ENCODE results near the gene LCN10. TPM values are rescaled to one million over a fixed set of nuclear protein-coding genes. Genes with fewer than 3 reads are reported as not detected.

Gene LCN10
- total and polyA plus RNA-seq, 10 of the 15 experiments (the other 5 are each of a cell fraction or from before 2014, with no cell fraction given): 0.06 to 1.3 (median 0.21) TPM; not detected in 1

GRCh38 chr9:136710543-136710942 lies 32.2 kb downstream of the LCN10 start (continued):
- TF ChIP-seq SKIL (IDR thresholded peaks at IDR 0.05; ENCODE audit: low read depth, poor library complexity, severe bottlenecking): no peak

- FAIRE-seq (no peak), ATAC-seq (no peak), DNase-seq (ENCODE audit: low read depth, low spot score) (no peak)
- ChIA-PET CTCF (no interaction called here), SMC1A (ENCODE audit: uncharacterized antibody, unreplicated experiment) (no interaction called here), RAD21 (ENCODE audit: unreplicated experiment) (no interaction called here), POLR2A (no interaction called here)
- Histone ChIP-seq H3K27ac (ENCODE audit: control insufficient read depth, insufficient read depth) (no peak overlapping the region), H3K79me2 (ENCODE audit: control insufficient read depth, insufficient read depth, low read length) (no peaks in the 10 kb centered on the region), H3K27me3 (replicated peaks in 1 of 2; ENCODE audit: control insufficient read depth in 2 of 2, insufficient read depth in 2 of 2, low read length in 1 of 2) (peaks cover 2 to 7% of the 10 kb centered on the region in 2 experiments; a peak in 3 of 4 replicates), H3K4me2 (ENCODE audit: control insufficient read depth, insufficient read depth) (no peak overlapping the region), H3K9ac (ENCODE audit: control insufficient read depth, insufficient read depth, low read length) (no peak overlapping the region), H4K20me1 (ENCODE audit: control insufficient read depth, insufficient read depth) (no peaks in the 10 kb centered on the region), H3K4me3 (no peak overlapping the region), H3K9me3 (replicated peaks; ENCODE audit: control insufficient read depth, insufficient read depth, low read length) (no peaks in the 10 kb centered on the region), H3K4me1 (ENCODE audit: control insufficient read depth, insufficient read depth, low read length) (no peaks in the 10 kb centered on the region), H2AFZ (ENCODE audit: control insufficient read depth, low read depth, low read length) (no peak overlapping the region), H3K36me3 (ENCODE audit: control insufficient read depth in 2 of 2, insufficient read depth in 2 of 2, low read length in 1 of 2) (no peaks in the 10 kb centered on the region)
- in situ Hi-C loops (cut with MboI): no loop called here
- no peak for TF ChIP-seq ETV6 (conservative IDR thresholded peaks at IDR 0.05 in 1 of 2, IDR thresholded peaks at IDR 0.05 in 1 of 2; ENCODE audit: borderline replicate concordance in 1 of 2, low read depth in 1 of 2)
- no peak for TF ChIP-seq RFX5 (IDR thresholded peaks at IDR 0.05; ENCODE audit: low read depth, low read length)
- no peak for TF ChIP-seq RUNX3 (IDR thresholded peaks at IDR 0.05; ENCODE audit: low read length)
- no peak for TF ChIP-seq MTA3 (IDR thresholded peaks at IDR 0.05; ENCODE audit: borderline replicate concordance, low read length)
- TF ChIP-seq REST (IDR thresholded peaks at IDR 0.05; ENCODE audit: low read depth, low read length): no peak
- TF ChIP-seq CHD1 (IDR thresholded peaks at IDR 0.05; ENCODE audit: low read depth, low read length): no peak
- intact Hi-C loops (cut with micrococcal nuclease; ENCODE audit: unreplicated experiment): no loop called here
- 51% methylated on average over 24 of the region's 24 CpGs for WGBS (ENCODE audit: insufficient coverage, insufficient replicate concordance, low lambda C conversion rate, missing lambda C conversion rate)
- no TSS peak for BruUV-seq (replicated peaks)
These were observed 33.2 kb downstream of the LCN10 start for GRCh38 chr9:136709454-136710109.

All from GM12878 (cell line).